ENCODE data around the gene HTRA3. TPM values are rescaled to one million over a fixed set of nuclear protein-coding genes. Genes with fewer than 3 reads are reported as not detected.

Gene HTRA3
- total RNA-seq, 1 experiment from 2014 or later: 2.8 TPM

DNA sequence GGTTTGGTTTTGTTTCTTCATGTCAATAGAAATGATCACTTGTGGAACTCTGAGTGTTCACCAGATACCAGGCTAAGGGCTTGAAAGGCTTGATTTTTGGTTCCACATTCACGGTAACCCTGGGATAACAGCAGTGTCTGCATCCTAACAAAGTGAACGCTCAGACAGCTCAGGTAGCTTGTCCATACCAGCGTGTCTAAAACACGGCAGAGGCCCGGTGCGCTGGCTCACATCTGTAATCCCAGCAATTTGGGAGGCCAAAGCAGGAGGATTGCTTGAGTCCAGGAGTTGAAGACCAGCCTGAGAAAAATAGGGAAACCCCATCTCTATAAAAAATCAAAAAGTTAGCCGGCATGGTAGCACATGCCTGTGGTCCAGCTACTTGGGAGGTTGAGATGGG, 49.0 kb downstream of the HTRA3 start:
- Histone ChIP-seq H3K9me3 (ENCODE audit: low read length) (no peaks in the 10 kb centered on the region), H3K9ac (ENCODE audit: low read length) (no peak overlapping the region), H3K4me2 (ENCODE audit: low read length) (no peak overlapping the region), H4K20me1 (ENCODE audit: low read length) (no peaks in the 10 kb centered on the region), H3K27ac (ENCODE audit: low read length) (no peak overlapping the region), H3F3A (ENCODE audit: low read length, unreplicated experiment) (no peaks in the 10 kb centered on the region), H3K4me3 (ENCODE audit: low read length) (no peak overlapping the region), H3K27me3 (ENCODE audit: low read length) (no peaks in the 10 kb centered on the region), H3K9me2 (replicated peaks; ENCODE audit: low read length) (no peaks in the 10 kb centered on the region), H3K4me1 (ENCODE audit: insufficient read depth, low read length) (peaks cover 16% of the 10 kb centered on the region), H3K36me3 (ENCODE audit: low read depth, low read length) (no peaks in the 10 kb centered on the region), H2AFZ (ENCODE audit: low read length) (no peak overlapping the region), H3K79me2 (ENCODE audit: low read length) (no peaks in the 10 kb centered on the region)
- CTCF ChIA-PET: no interaction called here
- intact Hi-C loops (cut with micrococcal nuclease): no loop called here
- no peak for DNase-seq
- TF ChIP-seq EZH2 (IDR thresholded peaks at IDR 0.05; ENCODE audit: low read length, unreplicated experiment) (no peak), EZH2phosphoT487 (IDR thresholded peaks at IDR 0.05; ENCODE audit: borderline replicate concordance, low read length) (no peak)
- TF ChIP-seq, protein P1, sequence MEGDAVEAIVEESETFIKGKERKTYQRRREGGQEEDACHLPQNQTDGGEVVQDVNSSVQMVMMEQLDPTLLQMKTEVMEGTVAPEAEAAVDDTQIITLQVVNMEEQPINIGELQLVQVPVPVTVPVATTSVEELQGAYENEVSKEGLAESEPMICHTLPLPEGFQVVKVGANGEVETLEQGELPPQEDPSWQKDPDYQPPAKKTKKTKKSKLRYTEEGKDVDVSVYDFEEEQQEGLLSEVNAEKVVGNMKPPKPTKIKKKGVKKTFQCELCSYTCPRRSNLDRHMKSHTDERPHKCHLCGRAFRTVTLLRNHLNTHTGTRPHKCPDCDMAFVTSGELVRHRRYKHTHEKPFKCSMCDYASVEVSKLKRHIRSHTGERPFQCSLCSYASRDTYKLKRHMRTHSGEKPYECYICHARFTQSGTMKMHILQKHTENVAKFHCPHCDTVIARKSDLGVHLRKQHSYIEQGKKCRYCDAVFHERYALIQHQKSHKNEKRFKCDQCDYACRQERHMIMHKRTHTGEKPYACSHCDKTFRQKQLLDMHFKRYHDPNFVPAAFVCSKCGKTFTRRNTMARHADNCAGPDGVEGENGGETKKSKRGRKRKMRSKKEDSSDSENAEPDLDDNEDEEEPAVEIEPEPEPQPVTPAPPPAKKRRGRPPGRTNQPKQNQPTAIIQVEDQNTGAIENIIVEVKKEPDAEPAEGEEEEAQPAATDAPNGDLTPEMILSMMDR (conservative IDR thresholded peaks at IDR 0.05; ENCODE audit: low read depth, low read length): no peak
- no TSS peak for BruUV-seq (replicated peaks)
- POLR2A ChIA-PET (ENCODE audit: unreplicated experiment): no interaction called here
- ATAC-seq: no peak

GRCh38 chr4:8319061-8319460, 49.5 kb downstream of the HTRA3 start:
- no peak overlapping the region for H3K9ac ChIP-seq (ENCODE audit: low read length)
- H2AFZ ChIP-seq (ENCODE audit: low read length): no peak overlapping the region
- ATAC-seq (no peak), DNase-seq (no peak)
- no peaks in the 10 kb centered on the region for H3K9me2 ChIP-seq (replicated peaks; ENCODE audit: low read length)
- H4K20me1 ChIP-seq (ENCODE audit: low read length): no peaks in the 10 kb centered on the region
- TF ChIP-seq EZH2phosphoT487 (IDR thresholded peaks at IDR 0.05; ENCODE audit: borderline replicate concordance, low read length) (no peak), EZH2 (IDR thresholded peaks at IDR 0.05; ENCODE audit: low read length, unreplicated experiment) (no peak)
- TF ChIP-seq, protein P1 (conservative IDR thresholded peaks at IDR 0.05; ENCODE audit: low read depth, low read length): no peak
- H3K27me3 ChIP-seq (ENCODE audit: low read length): no peaks in the 10 kb centered on the region
- no peaks in the 10 kb centered on the region for H3K36me3 ChIP-seq (ENCODE audit: low read depth, low read length)
- peaks cover 16% of the 10 kb centered on the region for H3K4me1 ChIP-seq (ENCODE audit: insufficient read depth, low read length)
- no peaks in the 10 kb centered on the region for H3K79me2 ChIP-seq (ENCODE audit: low read length)
- intact Hi-C loops (cut with micrococcal nuclease): no loop called here
- H3F3A ChIP-seq (ENCODE audit: low read length, unreplicated experiment): no peaks in the 10 kb centered on the region
- no peaks in the 10 kb centered on the region for H3K9me3 ChIP-seq (ENCODE audit: low read length)
- no peak overlapping the region for H3K4me3 ChIP-seq (ENCODE audit: low read length)
- no TSS peak for BruUV-seq (replicated peaks)
- no peak overlapping the region for H3K27ac ChIP-seq (ENCODE audit: low read length)
- POLR2A ChIA-PET (ENCODE audit: unreplicated experiment): no interaction called here
- H3K4me2 ChIP-seq (ENCODE audit: low read length): no peak overlapping the region
- CTCF ChIA-PET: no interaction called here

GRCh38 chr4:8319731-8320385, 50.3 kb downstream of the HTRA3 start:
- no peak overlapping the region for H2AFZ ChIP-seq (ENCODE audit: low read length)
- H3K4me2 ChIP-seq (ENCODE audit: low read length): no peak overlapping the region
- H3K36me3 ChIP-seq (ENCODE audit: low read depth, low read length): no peaks in the 10 kb centered on the region
- H3K27me3 ChIP-seq (ENCODE audit: low read length): no peaks in the 10 kb centered on the region
- H3K9me3 ChIP-seq (ENCODE audit: low read length): no peaks in the 10 kb centered on the region
- no peak overlapping the region for H3K27ac ChIP-seq (ENCODE audit: low read length)
- H4K20me1 ChIP-seq (ENCODE audit: low read length): no peaks in the 10 kb centered on the region
- no peak for ATAC-seq
- no peaks in the 10 kb centered on the region for H3F3A ChIP-seq (ENCODE audit: low read length, unreplicated experiment)
- no peak overlapping the region for H3K9ac ChIP-seq (ENCODE audit: low read length)
- intact Hi-C loops (cut with micrococcal nuclease): no loop called here
- no peak overlapping the region for H3K4me3 ChIP-seq (ENCODE audit: low read length)
- no peak for DNase-seq
- BruUV-seq (replicated peaks): no TSS peak
- CTCF ChIA-PET: no interaction called here
- H3K79me2 ChIP-seq (ENCODE audit: low read length): no peaks in the 10 kb centered on the region
- POLR2A ChIA-PET (ENCODE audit: unreplicated experiment): no interaction called here
- H3K9me2 ChIP-seq (replicated peaks; ENCODE audit: low read length): no peaks in the 10 kb centered on the region
- TF ChIP-seq, protein P1 (conservative IDR thresholded peaks at IDR 0.05; ENCODE audit: low read depth, low read length): no peak
- TF ChIP-seq EZH2 (IDR thresholded peaks at IDR 0.05; ENCODE audit: low read length, unreplicated experiment): no peak
- TF ChIP-seq EZH2phosphoT487 (IDR thresholded peaks at IDR 0.05; ENCODE audit: borderline replicate concordance, low read length): no peak
- peaks cover 16% of the 10 kb centered on the region for H3K4me1 ChIP-seq (ENCODE audit: insufficient read depth, low read length)
